Activated T-helper 9 cell treated with anti-CD3 and anti-CD28 coated beads, Interleukin-2, amount 50 U/mL, for 16 hours (primary cell): ENCODE data around the gene EN2.

Experiments used
- DNase-seq: peaks from one replicate; pipeline ENCODE4 v3.0.0-alpha.2; 2020; ENCODE audit warnings: low read depth

Gene EN2

GRCh38 chr7:155450970-155451801 lies 6.7 kb upstream of the EN2 start:
- no peak for DNase-seq

- no peak for DNase-seq
These were observed 6.1 kb upstream of the EN2 start for GRCh38 chr7:155451840-155452239.

- no peak for DNase-seq
These were observed 5.2 kb upstream of the EN2 start for GRCh38 chr7:155452505-155453295.

DNA sequence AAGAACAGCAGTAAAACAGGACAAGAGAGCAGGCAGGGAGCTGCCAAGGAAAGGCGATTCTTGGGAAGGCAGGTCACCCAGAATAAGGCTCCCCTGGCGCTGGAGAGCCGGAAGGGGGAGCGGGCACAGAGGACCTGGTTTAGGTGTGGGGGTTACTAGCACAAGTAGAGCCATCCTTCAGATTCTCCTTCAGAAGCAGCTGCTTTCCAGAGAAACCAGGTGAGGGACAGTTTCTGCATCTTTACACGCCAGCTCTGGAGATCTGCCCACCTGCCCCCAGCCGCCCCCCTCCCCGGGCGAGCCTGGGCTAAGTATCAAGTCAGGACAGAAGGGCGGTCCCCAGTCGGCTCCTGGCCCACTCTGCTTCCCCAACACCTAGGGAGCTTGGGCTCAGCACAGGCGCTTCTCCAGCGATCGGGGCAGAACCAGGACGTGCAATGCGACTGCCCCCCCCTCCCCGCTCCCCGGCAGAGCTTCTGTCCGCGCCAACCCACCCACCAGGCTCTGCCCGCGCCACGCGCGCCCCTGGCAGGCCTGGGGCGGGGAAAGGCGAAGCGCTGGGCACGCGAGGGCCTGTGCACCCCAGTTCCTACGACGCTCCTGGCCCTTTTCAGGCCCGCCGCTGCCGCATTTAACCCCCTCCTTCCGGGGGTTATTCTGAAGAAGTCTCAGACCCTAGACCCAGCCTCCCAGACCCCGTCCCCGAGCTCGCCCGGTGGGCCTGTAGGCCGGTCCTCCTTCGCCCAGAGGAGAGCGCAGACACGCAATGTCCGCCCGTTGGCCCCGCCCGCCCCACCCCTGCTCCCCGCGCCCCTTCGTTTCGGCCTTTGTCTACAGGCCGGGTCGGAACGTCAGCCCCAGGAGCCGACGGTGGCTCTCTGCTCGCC lies 4.4 kb upstream of the EN2 start:
- DNase-seq = no peak

DNA sequence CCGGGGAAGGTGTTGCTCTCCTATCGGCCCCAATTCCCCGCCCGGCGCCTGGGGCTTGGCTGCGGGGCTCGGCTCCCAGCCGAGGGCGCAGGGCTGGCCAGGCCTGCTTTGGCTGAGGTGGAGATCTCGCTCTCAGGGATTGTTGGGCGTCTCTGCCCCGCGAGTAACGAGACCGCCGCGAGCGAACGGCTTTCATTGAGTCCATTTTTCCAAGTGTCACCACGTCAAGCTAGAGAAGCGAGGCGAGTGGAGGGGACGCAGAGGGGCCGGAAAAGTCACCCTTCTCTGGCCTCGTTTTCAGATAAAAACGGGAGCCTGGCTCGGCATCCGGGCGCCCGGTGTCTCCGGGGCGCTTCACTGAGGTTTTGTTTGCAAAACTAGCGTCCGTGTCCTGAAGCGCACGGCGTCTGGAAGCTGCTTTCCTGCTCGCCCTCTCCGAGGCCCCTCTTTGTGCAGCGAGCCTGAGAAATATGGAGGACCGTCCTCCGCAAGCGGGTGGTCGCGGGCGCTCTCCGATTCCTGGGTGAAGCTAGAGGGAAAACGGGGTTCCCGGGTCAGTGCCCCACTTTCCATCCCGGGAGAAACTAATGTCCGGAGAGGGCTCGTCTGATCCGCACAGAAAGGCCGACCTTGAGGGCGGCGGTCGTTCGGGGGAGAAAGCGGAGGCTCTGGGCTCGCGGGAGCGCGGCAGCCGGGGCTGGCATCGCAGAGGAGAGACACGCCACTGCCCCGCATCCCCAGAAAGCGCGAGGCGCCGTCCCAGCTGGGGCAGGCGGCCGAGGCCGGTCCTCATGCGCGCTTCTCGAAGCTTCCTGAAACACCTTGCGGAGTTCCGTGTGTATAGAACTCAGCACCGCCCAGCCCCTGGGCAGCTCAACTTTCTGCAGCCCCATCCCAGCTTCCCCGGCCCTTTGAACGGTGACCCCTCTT lies 3.5 kb upstream of the EN2 start:
- DNase-seq = no peak

DNA sequence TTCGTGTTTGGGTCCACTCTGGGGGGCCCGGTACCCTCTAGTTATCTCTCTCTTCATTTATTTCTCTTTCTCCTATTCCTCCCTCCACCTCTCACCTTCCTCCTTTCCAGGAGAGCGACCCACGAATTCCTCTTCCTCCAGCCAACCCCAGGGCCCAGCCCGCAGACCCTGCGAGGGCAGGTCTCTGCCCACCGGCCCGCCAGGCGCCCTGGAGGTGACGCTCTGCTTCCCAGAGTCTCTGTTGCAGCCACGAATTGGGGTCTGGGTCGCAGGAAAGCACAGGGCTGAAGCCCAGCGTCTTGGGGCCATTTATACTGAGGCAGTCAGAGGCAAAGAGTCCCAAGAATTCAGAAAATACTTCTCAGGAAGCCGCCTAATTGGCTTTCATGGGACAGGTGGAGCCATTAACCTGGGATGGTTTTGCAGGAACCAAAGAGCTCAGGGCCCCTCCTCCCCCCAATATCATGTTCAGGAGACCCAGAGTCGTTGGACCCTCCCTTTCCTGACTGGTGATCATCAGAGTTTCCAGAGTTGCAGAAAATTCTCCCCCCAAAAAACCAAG lies 2.7 kb upstream of the EN2 start:
- DNase-seq = no peak

GRCh38 chr7:155455776-155456737 lies 1.9 kb upstream of the EN2 start:
- DNase-seq = no peak

DNA sequence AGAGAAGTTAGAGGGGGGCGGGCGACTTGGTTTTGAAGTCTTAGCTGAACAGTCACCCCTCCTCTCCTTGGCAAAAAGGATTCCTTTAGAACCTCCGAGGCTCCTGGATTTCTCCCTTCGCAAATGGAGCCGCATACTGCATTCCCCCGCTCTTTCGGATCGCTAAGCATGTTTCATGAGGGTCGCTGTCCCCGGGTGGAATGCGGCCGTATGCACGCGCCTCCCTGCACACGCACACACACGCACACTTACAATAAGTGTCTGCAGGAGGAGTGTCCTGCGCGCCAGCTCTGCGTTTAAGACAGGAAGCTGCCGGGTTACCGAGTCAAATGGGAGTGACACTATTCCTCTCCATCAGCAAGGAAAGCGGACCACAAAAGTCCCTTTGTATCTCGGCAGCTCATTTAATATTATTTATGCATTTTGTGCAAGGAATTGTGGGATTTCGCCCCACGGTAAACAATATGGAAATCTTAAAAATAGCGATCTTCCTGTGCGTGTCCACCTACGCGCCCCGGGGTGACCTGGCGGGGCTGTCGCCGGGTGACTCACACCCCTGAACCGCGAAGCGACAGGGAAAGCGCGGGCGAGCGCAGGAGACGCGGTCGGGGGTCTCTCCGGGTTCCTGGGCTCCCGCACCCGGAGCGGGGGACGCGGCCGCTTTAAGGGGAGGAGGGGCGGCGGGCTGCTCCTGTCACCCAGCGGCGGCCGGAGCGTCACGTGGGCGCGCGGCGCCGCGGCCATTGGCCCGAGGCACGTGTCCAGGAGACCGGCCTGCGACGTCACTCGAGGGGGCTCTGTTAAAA lies 988 bp upstream of the EN2 start:
- DNase-seq = no peak

GRCh38 chr7:155457544-155458110 lies 302 bp upstream of the EN2 start:
- DNase-seq = no peak

DNA sequence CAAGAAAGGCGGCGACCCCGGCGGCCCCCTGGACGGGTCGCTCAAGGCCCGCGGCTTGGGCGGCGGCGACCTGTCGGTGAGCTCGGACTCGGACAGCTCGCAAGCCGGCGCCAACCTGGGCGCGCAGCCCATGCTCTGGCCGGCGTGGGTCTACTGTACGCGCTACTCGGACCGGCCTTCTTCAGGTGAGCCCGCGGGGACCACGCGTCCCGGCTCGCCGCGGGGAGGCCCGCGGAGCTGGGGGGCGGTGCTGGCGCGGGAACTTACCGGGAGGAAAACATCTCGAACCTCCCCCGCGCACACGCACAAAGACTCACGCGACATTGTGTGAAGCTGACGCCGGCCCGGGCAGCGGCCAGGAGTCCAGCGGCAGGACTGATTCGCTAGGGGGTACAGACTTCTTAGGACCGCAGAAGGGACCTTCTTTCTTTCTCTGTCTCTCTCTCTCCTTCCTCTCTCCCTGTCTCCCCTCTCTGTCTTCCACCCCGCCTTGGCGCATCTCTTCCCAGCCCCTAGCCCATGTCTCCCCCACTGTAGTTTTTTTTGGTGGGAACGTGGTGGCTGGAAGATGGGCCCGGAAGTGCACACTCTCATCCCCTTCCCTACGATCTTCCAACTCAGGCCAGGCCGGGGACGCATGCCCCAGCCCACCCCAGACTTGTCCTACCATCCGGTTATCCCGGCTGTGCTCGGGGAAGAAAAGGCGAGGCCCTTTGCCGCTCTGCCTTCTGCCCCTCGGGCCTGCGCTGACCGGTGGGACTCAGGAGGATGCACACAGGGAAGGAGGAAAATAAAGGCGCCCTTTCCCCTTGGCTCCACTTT lies 1.2 kb downstream of the EN2 start:
- no peak for DNase-seq

DNA sequence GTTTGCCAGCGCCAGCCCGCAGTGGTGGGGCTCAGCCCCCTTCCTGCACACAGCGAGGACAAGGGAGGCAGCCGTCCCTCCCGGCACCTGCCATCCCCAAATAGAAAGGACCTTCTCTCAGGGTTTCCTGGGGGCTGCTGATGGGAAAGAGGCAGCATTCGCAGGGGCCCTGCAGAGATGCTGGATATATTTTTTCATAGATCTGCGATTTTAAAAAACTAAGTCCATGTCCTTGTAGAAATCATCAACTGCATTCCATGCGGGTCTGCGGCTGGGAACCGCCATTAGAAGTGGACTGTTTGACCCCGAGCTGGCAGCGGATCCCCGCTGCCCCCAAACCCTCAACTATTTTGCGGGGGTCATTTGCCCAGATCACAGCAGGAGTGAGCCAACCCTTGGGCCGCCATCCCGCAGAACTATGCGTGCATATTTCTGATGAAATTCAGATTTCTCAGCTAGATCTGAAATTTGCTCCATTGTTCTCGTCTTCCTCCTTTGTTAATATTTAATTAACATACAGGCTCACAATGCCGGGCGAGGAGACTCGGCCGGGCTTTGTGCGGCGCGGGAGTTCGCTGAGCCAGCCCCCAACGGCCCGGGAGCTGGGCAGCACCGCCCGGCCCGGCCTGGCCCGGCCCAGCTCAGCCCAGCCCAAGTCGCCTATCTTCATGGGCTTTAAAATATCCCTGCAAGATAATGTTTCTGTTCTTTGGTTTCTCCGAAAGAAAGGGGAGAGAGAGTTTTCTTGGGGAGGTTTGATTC lies 2.0 kb downstream of the EN2 start:
- DNase-seq = no peak

DNA sequence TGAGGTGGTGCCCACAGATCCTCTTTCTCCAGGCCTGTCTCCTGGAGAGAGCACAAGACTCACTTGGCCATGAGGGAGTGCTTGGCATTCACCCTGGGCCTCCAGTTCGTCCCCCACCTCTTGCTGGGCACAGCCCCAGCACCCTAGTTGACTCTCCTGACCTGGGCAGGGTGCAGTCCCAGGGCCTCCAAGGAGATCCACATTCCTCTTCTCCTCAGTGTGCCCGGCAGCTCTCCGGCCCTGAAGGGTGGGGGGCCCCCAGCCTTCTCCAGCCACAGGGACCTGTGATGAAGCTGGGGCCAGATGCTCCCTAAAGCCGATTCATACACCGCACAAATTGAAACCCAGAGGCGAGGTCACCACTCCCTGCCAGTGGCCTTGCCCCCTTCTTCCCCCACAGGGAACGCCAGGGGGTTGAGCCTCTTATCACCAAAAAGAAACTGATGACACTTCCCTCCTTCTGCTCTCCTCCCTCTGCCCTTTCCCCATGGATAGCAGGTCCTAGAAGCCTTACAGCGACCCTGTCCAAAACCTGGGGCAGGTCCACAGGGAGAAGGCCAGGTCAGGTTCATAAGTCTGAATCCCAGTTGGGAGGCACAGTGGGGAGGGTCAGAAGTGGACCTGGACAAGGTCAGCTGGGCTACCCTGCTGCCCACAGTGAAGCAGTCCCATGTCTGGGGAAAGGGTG lies 3.1 kb downstream of the EN2 start:
- no peak for DNase-seq

- no peak for DNase-seq
These were observed 3.7 kb downstream of the EN2 start for GRCh38 chr7:155461631-155462030.

GRCh38 chr7:155462163-155462735 lies 4.3 kb downstream of the EN2 start:
- DNase-seq = no peak

GRCh38 chr7:155463114-155463811 lies 5.3 kb downstream of the EN2 start:
- no peak for DNase-seq
